HCT116 (cell line): ENCODE measurements around the gene SCN8A.

ENCODE experiments used
- EZH2 ChIP-seq: fragments of 200-600 bp; sonication (generic); IDR thresholded peaks from 2 replicates; pipeline ENCODE4 v1.6.1; 2017; ENCODE audit warnings: antibody characterized with exemption, mixed run types
- FOSL1 ChIP-seq: IDR thresholded peaks from 2 replicates; pipeline ENCODE4 v1.6.1; 2012; ENCODE audit warnings: low read depth
- POLR2AphosphoS5 ChIP-seq: IDR thresholded peaks from 2 replicates; pipeline ENCODE4 v1.6.1; 2011; ENCODE audit warnings: mild to moderate bottlenecking, low read depth, low read length, moderate library complexity
- YY1 ChIP-seq: IDR thresholded peaks from 2 replicates; pipeline ENCODE4 v1.6.1; 2011; ENCODE audit warnings: low read length, low read depth, moderate library complexity, mild to moderate bottlenecking; ENCODE audit not compliant: insufficient replicate concordance; ENCODE audit errors: extremely low read depth
- ZFX ChIP-seq: fragments of 450-650 bp; IDR thresholded peaks from 2 replicates; pipeline ENCODE4 v1.6.1; 2017
- TF ChIP-seq, protein P1 (sequence below), 3 experiments: fragments of 200-600 bp in 1 of 3; sonication (generic) in 1 of 3; IDR thresholded peaks in 2 of 3; conservative IDR thresholded peaks in 1 of 3; 2 replicates each; pipeline ENCODE4 v1.5.1; 2012 to 2017; ENCODE audit warnings: low read depth in 2 of 3, low read length in 2 of 3, antibody characterized with exemption in 1 of 3, borderline replicate concordance in 1 of 3, control low read depth in 1 of 3, mild to moderate bottlenecking in 1 of 3, mixed read lengths in 1 of 3, mixed run types in 1 of 3, moderate library complexity in 1 of 3; ENCODE audit not compliant: insufficient read depth in 1 of 3
- TF ChIP-seq, protein P2 (sequence below): IDR thresholded peaks from 2 replicates; pipeline ENCODE4 v1.6.1; 2011; ENCODE audit warnings: mild to moderate bottlenecking, low read length, moderate library complexity; ENCODE audit not compliant: insufficient replicate concordance; ENCODE audit errors: extremely low read depth
- TF ChIP-seq, protein P3 (sequence below): IDR thresholded peaks from 2 replicates; pipeline ENCODE4 v1.6.1; 2012; ENCODE audit warnings: low read depth

DNA sequence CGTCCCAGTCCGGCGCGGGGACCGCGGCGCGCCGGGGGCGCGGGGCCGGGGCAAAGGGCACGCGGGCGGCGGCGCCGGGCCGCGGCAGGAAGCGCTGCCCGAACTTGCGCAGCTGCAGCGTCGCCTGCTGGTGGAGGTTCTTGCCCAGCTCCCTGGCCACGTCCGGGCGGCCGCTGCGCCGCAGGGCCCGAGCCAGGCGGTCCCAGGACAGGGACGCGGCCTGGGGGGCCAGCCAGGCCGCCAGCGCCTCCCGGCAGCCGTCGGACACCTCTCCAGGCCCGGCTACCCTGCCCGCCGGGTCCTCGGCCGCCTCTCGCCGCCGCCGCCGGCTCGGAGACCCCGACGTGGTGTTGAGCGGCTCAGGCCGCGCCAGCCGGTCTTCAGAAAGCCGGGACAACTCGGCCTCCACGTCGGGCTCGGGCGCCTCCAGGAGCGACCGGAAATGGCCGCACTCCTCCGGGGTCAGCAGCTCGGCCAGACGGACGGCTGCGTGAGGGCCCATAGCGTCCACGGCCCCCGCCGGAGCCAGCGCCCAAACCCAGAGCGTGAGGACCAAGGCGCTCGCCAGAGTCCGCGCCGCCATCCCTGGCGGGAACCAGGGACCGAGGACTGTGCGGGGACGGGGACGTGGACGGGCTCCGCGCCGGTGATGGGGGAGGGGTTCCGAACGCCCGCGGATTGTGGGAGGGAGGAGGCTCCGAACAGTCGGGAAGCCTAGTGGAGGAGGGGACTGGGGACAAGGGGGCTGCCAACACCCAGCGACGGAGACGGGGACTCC lies 223.5 kb downstream of the SCN8A start:
- peak; percentile 88 for TF ChIP-seq ZFX
- TF ChIP-seq, protein P1, sequence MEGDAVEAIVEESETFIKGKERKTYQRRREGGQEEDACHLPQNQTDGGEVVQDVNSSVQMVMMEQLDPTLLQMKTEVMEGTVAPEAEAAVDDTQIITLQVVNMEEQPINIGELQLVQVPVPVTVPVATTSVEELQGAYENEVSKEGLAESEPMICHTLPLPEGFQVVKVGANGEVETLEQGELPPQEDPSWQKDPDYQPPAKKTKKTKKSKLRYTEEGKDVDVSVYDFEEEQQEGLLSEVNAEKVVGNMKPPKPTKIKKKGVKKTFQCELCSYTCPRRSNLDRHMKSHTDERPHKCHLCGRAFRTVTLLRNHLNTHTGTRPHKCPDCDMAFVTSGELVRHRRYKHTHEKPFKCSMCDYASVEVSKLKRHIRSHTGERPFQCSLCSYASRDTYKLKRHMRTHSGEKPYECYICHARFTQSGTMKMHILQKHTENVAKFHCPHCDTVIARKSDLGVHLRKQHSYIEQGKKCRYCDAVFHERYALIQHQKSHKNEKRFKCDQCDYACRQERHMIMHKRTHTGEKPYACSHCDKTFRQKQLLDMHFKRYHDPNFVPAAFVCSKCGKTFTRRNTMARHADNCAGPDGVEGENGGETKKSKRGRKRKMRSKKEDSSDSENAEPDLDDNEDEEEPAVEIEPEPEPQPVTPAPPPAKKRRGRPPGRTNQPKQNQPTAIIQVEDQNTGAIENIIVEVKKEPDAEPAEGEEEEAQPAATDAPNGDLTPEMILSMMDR (IDR thresholded peaks at IDR 0.05 in 2 of 3, conservative IDR thresholded peaks at IDR 0.05 in 1 of 3; ENCODE audit: borderline replicate concordance in 1 of 3, insufficient read depth in 1 of 3, low read depth in 2 of 3, low read length in 2 of 3): peak; percentile 13 to 50 (median 24); a peak in 3 of 6 replicates
- TF ChIP-seq, protein P2, sequence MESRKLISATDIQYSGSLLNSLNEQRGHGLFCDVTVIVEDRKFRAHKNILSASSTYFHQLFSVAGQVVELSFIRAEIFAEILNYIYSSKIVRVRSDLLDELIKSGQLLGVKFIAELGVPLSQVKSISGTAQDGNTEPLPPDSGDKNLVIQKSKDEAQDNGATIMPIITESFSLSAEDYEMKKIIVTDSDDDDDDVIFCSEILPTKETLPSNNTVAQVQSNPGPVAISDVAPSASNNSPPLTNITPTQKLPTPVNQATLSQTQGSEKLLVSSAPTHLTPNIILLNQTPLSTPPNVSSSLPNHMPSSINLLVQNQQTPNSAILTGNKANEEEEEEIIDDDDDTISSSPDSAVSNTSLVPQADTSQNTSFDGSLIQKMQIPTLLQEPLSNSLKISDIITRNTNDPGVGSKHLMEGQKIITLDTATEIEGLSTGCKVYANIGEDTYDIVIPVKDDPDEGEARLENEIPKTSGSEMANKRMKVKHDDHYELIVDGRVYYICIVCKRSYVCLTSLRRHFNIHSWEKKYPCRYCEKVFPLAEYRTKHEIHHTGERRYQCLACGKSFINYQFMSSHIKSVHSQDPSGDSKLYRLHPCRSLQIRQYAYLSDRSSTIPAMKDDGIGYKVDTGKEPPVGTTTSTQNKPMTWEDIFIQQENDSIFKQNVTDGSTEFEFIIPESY: no peak
- TF ChIP-seq POLR2AphosphoS5: peak; percentile 40
- no peak for TF ChIP-seq YY1
- no peak for TF ChIP-seq EZH2
- TF ChIP-seq FOSL1: no peak
- TF ChIP-seq, protein P3, sequence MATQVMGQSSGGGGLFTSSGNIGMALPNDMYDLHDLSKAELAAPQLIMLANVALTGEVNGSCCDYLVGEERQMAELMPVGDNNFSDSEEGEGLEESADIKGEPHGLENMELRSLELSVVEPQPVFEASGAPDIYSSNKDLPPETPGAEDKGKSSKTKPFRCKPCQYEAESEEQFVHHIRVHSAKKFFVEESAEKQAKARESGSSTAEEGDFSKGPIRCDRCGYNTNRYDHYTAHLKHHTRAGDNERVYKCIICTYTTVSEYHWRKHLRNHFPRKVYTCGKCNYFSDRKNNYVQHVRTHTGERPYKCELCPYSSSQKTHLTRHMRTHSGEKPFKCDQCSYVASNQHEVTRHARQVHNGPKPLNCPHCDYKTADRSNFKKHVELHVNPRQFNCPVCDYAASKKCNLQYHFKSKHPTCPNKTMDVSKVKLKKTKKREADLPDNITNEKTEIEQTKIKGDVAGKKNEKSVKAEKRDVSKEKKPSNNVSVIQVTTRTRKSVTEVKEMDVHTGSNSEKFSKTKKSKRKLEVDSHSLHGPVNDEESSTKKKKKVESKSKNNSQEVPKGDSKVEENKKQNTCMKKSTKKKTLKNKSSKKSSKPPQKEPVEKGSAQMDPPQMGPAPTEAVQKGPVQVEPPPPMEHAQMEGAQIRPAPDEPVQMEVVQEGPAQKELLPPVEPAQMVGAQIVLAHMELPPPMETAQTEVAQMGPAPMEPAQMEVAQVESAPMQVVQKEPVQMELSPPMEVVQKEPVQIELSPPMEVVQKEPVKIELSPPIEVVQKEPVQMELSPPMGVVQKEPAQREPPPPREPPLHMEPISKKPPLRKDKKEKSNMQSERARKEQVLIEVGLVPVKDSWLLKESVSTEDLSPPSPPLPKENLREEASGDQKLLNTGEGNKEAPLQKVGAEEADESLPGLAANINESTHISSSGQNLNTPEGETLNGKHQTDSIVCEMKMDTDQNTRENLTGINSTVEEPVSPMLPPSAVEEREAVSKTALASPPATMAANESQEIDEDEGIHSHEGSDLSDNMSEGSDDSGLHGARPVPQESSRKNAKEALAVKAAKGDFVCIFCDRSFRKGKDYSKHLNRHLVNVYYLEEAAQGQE: no peak
